ENCODE measurements around the gene HEPACAM2. TPM values are rescaled to one million over a fixed set of nuclear protein-coding genes. Genes with fewer than 3 reads are reported as not detected.
A peak's percentile ranks its signal among the peaks of the same experiment; 100 is the strongest.

Gene HEPACAM2
- total RNA-seq, 2 donors from 2014 or later, result not detected

DNA sequence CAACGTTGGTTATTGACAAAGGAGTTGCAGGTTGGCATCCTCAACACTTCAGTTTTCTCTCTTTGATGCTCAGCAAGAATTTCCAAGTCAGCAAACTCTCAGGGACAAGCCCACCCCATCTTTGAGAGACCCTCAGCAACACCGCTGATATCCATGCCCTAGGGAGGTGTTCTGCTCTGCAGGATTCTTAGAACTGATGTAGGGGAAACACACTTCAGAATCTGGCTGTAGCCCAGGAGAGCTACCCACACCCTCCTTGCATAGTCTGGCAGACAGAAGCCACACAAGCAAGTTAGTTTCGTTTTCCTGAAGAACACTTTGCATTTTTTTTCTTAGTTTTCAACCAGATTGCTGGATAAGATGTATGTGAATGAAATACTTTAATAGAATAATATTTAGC lies 78.9 kb downstream of the HEPACAM2 start:
- Mint-ChIP-seq H3K27ac (no peak overlapping the region), H3K4me1 (peaks cover 16% of the 10 kb centered on the region), H3K27me3 (ENCODE audit: insufficient read depth) (peaks cover 5% of the 10 kb centered on the region), H3K9me3 (no peaks in the 10 kb centered on the region), H3K4me3 (no peak overlapping the region), H3K36me3 (ENCODE audit: low read depth) (no peaks in the 10 kb centered on the region)
- H3K4me3 ChIP-seq (ENCODE audit: low read length), result no peak overlapping the region
- no peaks in the 10 kb centered on the region for H3K27me3 ChIP-seq (ENCODE audit: control insufficient read depth, insufficient read depth, low read length, poor library complexity, severe bottlenecking)
- H3K9ac ChIP-seq (ENCODE audit: extremely low read depth, low read length, poor library complexity, severe bottlenecking), result no peak overlapping the region
- 83% methylated on average over 2 to 3 of the region's 3 CpGs for WGBS, 2 experiments (ENCODE audit: insufficient coverage in 1 of 2, insufficient read length in 1 of 2)
- H3K4me1 ChIP-seq (ENCODE audit: control insufficient read depth, insufficient read depth, low read length), result no peaks in the 10 kb centered on the region
- TF ChIP-seq, protein P1, sequence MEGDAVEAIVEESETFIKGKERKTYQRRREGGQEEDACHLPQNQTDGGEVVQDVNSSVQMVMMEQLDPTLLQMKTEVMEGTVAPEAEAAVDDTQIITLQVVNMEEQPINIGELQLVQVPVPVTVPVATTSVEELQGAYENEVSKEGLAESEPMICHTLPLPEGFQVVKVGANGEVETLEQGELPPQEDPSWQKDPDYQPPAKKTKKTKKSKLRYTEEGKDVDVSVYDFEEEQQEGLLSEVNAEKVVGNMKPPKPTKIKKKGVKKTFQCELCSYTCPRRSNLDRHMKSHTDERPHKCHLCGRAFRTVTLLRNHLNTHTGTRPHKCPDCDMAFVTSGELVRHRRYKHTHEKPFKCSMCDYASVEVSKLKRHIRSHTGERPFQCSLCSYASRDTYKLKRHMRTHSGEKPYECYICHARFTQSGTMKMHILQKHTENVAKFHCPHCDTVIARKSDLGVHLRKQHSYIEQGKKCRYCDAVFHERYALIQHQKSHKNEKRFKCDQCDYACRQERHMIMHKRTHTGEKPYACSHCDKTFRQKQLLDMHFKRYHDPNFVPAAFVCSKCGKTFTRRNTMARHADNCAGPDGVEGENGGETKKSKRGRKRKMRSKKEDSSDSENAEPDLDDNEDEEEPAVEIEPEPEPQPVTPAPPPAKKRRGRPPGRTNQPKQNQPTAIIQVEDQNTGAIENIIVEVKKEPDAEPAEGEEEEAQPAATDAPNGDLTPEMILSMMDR (conservative IDR thresholded peaks at IDR 0.05), result no peak
- no peaks in the 10 kb centered on the region for H3K9me3 ChIP-seq (ENCODE audit: control insufficient read depth, low read length)
- no peak overlapping the region for H3K27ac ChIP-seq (ENCODE audit: low read depth, low read length)
- DNase-seq, result peak; percentile 47
- H3K36me3 ChIP-seq (ENCODE audit: control insufficient read depth, insufficient read depth, low read length), result no peaks in the 10 kb centered on the region

DNA sequence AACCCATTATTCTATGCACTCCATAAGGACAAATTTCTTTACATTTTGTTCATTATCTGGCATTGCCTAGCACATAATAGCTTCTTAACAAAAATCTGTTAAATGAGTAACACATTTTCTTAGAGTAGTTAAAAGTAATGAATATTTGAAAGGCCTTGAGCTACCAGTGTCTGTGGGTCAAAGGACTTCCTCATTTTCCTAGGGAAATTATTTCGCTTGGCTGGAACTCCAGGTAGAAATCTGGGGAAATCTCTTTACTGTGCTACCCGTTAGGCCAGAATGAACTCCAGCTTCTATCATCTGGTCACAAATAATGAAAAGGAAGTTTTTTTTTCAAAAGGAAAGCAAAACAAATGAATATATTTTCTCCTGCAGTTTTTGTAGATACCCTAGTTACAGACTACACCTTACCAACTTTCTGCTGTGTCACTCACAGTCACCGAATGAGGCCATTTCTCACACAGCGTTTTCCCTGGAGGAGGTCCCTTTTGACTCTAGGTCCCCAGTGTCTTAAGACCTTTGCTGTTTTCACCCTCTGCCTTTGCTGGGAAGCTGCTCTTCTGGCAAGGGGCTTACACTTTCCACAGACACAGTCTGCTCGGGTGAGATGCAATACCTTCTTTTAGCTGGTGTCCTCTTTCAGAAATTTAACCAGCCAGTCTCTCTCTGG lies 79.7 kb downstream of the HEPACAM2 start:
- H3K4me1 Mint-ChIP-seq, result peaks cover 16% of the 10 kb centered on the region
- 74 to 86% methylated on average over 4 to 5 of the region's 5 CpGs for WGBS, 2 experiments (ENCODE audit: insufficient coverage in 1 of 2, insufficient read length in 1 of 2)
- H3K27me3 ChIP-seq (ENCODE audit: control insufficient read depth, insufficient read depth, low read length, poor library complexity, severe bottlenecking), result no peaks in the 10 kb centered on the region
- no peaks in the 10 kb centered on the region for H3K9me3 Mint-ChIP-seq
- H3K9me3 ChIP-seq (ENCODE audit: control insufficient read depth, low read length), result no peaks in the 10 kb centered on the region
- no peaks in the 10 kb centered on the region for H3K36me3 ChIP-seq (ENCODE audit: control insufficient read depth, insufficient read depth, low read length)
- no peak overlapping the region for H3K27ac Mint-ChIP-seq
- no peaks in the 10 kb centered on the region for H3K4me1 ChIP-seq (ENCODE audit: control insufficient read depth, insufficient read depth, low read length)
- H3K27me3 Mint-ChIP-seq (ENCODE audit: insufficient read depth), result peaks cover 5% of the 10 kb centered on the region
- no peak for DNase-seq
- no peak overlapping the region for H3K27ac ChIP-seq (ENCODE audit: low read depth, low read length)
- H3K4me3 Mint-ChIP-seq, result no peak overlapping the region
- H3K36me3 Mint-ChIP-seq (ENCODE audit: low read depth), result no peaks in the 10 kb centered on the region
- TF ChIP-seq, protein P1 (conservative IDR thresholded peaks at IDR 0.05), result no peak
- H3K9ac ChIP-seq (ENCODE audit: extremely low read depth, low read length, poor library complexity, severe bottlenecking), result no peak overlapping the region
- H3K4me3 ChIP-seq (ENCODE audit: low read length), result no peak overlapping the region

DNA sequence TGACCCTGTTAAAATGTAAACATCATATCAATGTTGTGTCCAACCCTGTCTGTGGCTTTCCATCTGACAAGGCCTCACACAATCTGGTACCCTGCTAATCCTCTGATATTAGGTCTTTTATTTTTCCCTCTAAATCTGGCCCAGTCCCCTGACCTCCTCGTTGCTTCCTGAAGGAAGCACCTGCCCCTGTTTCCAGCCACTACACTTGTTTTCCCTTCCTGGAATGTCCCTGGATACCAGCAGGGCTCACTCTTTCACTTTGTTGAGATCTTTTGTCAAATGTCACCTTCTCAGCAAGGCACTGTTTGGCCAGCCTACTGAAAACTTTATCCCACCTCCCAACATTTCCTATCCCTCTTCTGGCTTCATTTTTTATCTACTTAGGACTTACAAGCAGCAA lies 80.2 kb downstream of the HEPACAM2 start:
- Mint-ChIP-seq H3K27ac (no peak overlapping the region), H3K4me3 (no peak overlapping the region), H3K36me3 (ENCODE audit: low read depth) (no peaks in the 10 kb centered on the region), H3K9me3 (no peaks in the 10 kb centered on the region), H3K4me1 (peaks cover 16% of the 10 kb centered on the region), H3K27me3 (ENCODE audit: insufficient read depth) (peaks cover 5% of the 10 kb centered on the region)
- peak; percentile 48 for DNase-seq
- TF ChIP-seq, protein P1 (conservative IDR thresholded peaks at IDR 0.05), result peak; percentile 12
- H3K36me3 ChIP-seq (ENCODE audit: control insufficient read depth, insufficient read depth, low read length), result no peaks in the 10 kb centered on the region
- no peaks in the 10 kb centered on the region for H3K4me1 ChIP-seq (ENCODE audit: control insufficient read depth, insufficient read depth, low read length)
- 80% methylated on average over 1 of the region's 1 CpG for WGBS, 2 experiments (ENCODE audit: insufficient coverage in 1 of 2, insufficient read length in 1 of 2)
- no peaks in the 10 kb centered on the region for H3K9me3 ChIP-seq (ENCODE audit: control insufficient read depth, low read length)
- no peaks in the 10 kb centered on the region for H3K27me3 ChIP-seq (ENCODE audit: control insufficient read depth, insufficient read depth, low read length, poor library complexity, severe bottlenecking)
- no peak overlapping the region for H3K4me3 ChIP-seq (ENCODE audit: low read length)
- no peak overlapping the region for H3K27ac ChIP-seq (ENCODE audit: low read depth, low read length)
- H3K9ac ChIP-seq (ENCODE audit: extremely low read depth, low read length, poor library complexity, severe bottlenecking), result no peak overlapping the region

Data from endodermal cell (in vitro differentiated cells).